PC-9 (cell line): ENCODE measurements around the gene FREM2.

Experiments used
- CTCF ChIP-seq: fragments of 200-600 bp; sonication (generic); conservative IDR thresholded peaks from 2 replicates; pipeline ENCODE4 v1.6.1; 2017; ENCODE audit warnings: mixed run types, antibody characterized with exemption, mild to moderate bottlenecking, moderate library complexity
- EZH2 ChIP-seq: fragments of 200-600 bp; sonication (generic); IDR thresholded peaks from 2 replicates; pipeline ENCODE4 v1.8.0; 2017; ENCODE audit warnings: antibody characterized with exemption, low read depth

- TF ChIP-seq CTCF: no peak
- TF ChIP-seq EZH2: no peak
These were observed 164.2 kb downstream of the FREM2 start for GRCh38 chr13:38850868-38851626.
